ENCODE measurements around the gene C6orf163. TPM values are rescaled to one million over a fixed set of nuclear protein-coding genes. Genes with fewer than 3 reads are reported as not detected.

Gene C6orf163
- total RNA-seq, 2 donors from 2014 or later, result 1.1 to 1.7 TPM

GRCh38 chr6:87384449-87384848 is 39.8 kb downstream of the C6orf163 start:
- TF ChIP-seq, protein P1, sequence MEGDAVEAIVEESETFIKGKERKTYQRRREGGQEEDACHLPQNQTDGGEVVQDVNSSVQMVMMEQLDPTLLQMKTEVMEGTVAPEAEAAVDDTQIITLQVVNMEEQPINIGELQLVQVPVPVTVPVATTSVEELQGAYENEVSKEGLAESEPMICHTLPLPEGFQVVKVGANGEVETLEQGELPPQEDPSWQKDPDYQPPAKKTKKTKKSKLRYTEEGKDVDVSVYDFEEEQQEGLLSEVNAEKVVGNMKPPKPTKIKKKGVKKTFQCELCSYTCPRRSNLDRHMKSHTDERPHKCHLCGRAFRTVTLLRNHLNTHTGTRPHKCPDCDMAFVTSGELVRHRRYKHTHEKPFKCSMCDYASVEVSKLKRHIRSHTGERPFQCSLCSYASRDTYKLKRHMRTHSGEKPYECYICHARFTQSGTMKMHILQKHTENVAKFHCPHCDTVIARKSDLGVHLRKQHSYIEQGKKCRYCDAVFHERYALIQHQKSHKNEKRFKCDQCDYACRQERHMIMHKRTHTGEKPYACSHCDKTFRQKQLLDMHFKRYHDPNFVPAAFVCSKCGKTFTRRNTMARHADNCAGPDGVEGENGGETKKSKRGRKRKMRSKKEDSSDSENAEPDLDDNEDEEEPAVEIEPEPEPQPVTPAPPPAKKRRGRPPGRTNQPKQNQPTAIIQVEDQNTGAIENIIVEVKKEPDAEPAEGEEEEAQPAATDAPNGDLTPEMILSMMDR (IDR thresholded peaks at IDR 0.05), result no peak
- no peak for DNase-seq
- H3K27me3 ChIP-seq, result no peaks in the 10 kb centered on the region
- no peaks in the 10 kb centered on the region for H3K36me3 ChIP-seq
- no peak overlapping the region for H3K4me3 ChIP-seq
- intact Hi-C loops (cut with DNase I), result no loop called here
- H3K9ac ChIP-seq (ENCODE audit: low read depth in 2 of 2, low read length in 2 of 2), result no peak overlapping the region
- no peaks in the 10 kb centered on the region for H3K4me1 ChIP-seq
- no peak overlapping the region for H3K27ac ChIP-seq
- no peaks in the 10 kb centered on the region for H3K9me3 ChIP-seq

- Histone ChIP-seq H3K9ac (ENCODE audit: low read depth in 2 of 2, low read length in 2 of 2) (no peak overlapping the region), H3K27ac (no peak overlapping the region), H3K9me3 (no peaks in the 10 kb centered on the region), H3K27me3 (no peaks in the 10 kb centered on the region), H3K4me1 (no peaks in the 10 kb centered on the region), H3K36me3 (no peaks in the 10 kb centered on the region), H3K4me3 (no peak overlapping the region)
- no peak for DNase-seq
- intact Hi-C loops (cut with DNase I), result loop anchor here (2.0 to 10.0 kb wide), 3 partner anchors 193 to 327 kb away; partner anchors contain the start of gene RARS2
- TF ChIP-seq, protein P1 (IDR thresholded peaks at IDR 0.05), result no peak
Observed at GRCh38 chr6:87391334-87391733, 46.7 kb downstream of the C6orf163 start.

- H3K9me3 ChIP-seq, result no peaks in the 10 kb centered on the region
Observed at GRCh38 chr6:87393026-87393622, 48.5 kb downstream of the C6orf163 start.

DNA sequence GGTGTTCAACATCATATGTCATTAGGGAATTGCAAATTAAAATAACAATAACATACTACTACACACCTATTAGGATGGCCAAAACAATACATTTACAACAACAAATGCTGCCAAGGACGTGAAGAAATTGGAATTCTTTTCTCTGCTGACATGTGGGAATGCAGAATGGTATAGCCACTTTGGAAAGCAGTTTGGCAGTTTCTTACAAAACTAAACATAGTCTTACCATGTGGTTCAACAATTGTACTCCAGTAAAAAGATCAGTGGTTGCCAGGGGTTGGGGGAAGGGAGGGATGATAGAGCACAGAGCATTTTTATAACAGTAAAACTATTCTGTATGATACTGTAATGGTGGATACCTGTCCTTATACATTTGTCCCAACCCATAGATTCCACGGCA is 50.8 kb downstream of the C6orf163 start:
- H3K27ac ChIP-seq, result no peak overlapping the region
- no peaks in the 10 kb centered on the region for H3K4me1 ChIP-seq
- no peak for DNase-seq
- no peak overlapping the region for H3K4me3 ChIP-seq
- intact Hi-C loops (cut with DNase I), result loop anchor here (10.0 kb wide), 2 partner anchors 189 to 331 kb away; partner anchors contain the start of gene RARS2
- TF ChIP-seq, protein P1 (IDR thresholded peaks at IDR 0.05), result no peak
- H3K9ac ChIP-seq (ENCODE audit: low read depth in 2 of 2, low read length in 2 of 2), result no peak overlapping the region
- H3K9me3 ChIP-seq, result no peaks in the 10 kb centered on the region
- H3K27me3 ChIP-seq, result no peaks in the 10 kb centered on the region
- H3K36me3 ChIP-seq, result no peaks in the 10 kb centered on the region

More at GRCh38 chr6:87393026-87393622, 48.5 kb downstream of the C6orf163 start:
- Histone ChIP-seq H3K27me3 (no peaks in the 10 kb centered on the region), H3K4me1 (no peaks in the 10 kb centered on the region), H3K36me3 (no peaks in the 10 kb centered on the region), H3K4me3 (no peak overlapping the region), H3K9ac (ENCODE audit: low read depth in 2 of 2, low read length in 2 of 2) (no peak overlapping the region), H3K27ac (no peak overlapping the region)
- TF ChIP-seq, protein P1 (IDR thresholded peaks at IDR 0.05), result peak; percentile 77
- intact Hi-C loops (cut with DNase I), result loop anchor here (10.0 kb wide), 2 partner anchors 192 to 328 kb away; partner anchors contain the start of gene RARS2
- peak; percentile 29 for DNase-seq

- no peaks in the 10 kb centered on the region for H3K4me1 ChIP-seq
- H3K9ac ChIP-seq (ENCODE audit: low read depth in 2 of 2, low read length in 2 of 2), result no peak overlapping the region
- no peak overlapping the region for H3K27ac ChIP-seq
- no peak for DNase-seq
- TF ChIP-seq, protein P1 (IDR thresholded peaks at IDR 0.05), result no peak
- no peaks in the 10 kb centered on the region for H3K27me3 ChIP-seq
- no peaks in the 10 kb centered on the region for H3K36me3 ChIP-seq
- no peaks in the 10 kb centered on the region for H3K9me3 ChIP-seq
- intact Hi-C loops (cut with DNase I), result loop anchor here (10.0 kb wide), 2 partner anchors 188 to 332 kb away; partner anchors contain the start of gene RARS2
- H3K4me3 ChIP-seq, result no peak overlapping the region
Observed at GRCh38 chr6:87396595-87397392, 52.2 kb downstream of the C6orf163 start.

Data from colonic mucosa (tissue), 4 donors.